IMR-90 (cell line): ENCODE measurements around the gene UBE3B. TPM values are rescaled to one million over a fixed set of nuclear protein-coding genes. Genes with fewer than 3 reads are reported as not detected.

Source experiments
- ATAC-seq: fragments of 200-7000 bp; cut with Tn5 transposase; 2 replicates; pipeline ENCODE4 v1.9.1; 2020; ENCODE audit warnings: low read depth, mild to moderate bottlenecking, moderate library complexity
- BruUV-seq: library from RNA; stranded (reverse); fragments of 400-500 nt; replicated peaks from 2 replicates; lab custom pipeline; 2021; lab: Mats Ljungman, UMichigan
- CTCF ChIA-PET: fragments of 300-600 bp; formaldehyde crosslinking; extraction: SDS; loops from one replicate; lab custom pipeline; 2021; ENCODE audit warnings: antibody characterized with exemption; lab: Yijun Ruan, JAX
- POLR2A ChIA-PET: fragments of 300-600 bp; sonication (Branson Sonifier 250); formaldehyde crosslinking; loops from one replicate; lab custom pipeline; 2022; ENCODE audit warnings: antibody characterized with exemption; ENCODE audit not compliant: unreplicated experiment; lab: Charles Lee
- DNase-seq: peaks from one replicate; pipeline ENCODE4 v3.0.0; 2013
- H2AFZ ChIP-seq: replicated peaks from 2 replicates; pipeline ENCODE3; 2013; ENCODE audit warnings: low read length, mild to moderate bottlenecking; ENCODE audit not compliant: poor library complexity
- H2AK5ac ChIP-seq: 2 replicates; pipeline ENCODE4 v1.6.1; 2013; ENCODE audit warnings: low read depth, low read length, inconsistent platforms
- H2AK9ac ChIP-seq: replicated peaks from 2 replicates; pipeline ENCODE3; 2013; ENCODE audit warnings: mild to moderate bottlenecking, low read depth, low read length, moderate library complexity; ENCODE audit not compliant: poor library complexity
- H2BK120ac ChIP-seq: 2 replicates; pipeline ENCODE4 v1.6.1; 2013; ENCODE audit warnings: low read depth, low read length, inconsistent platforms
- H2BK15ac ChIP-seq: 3 replicates; pipeline ENCODE4 v1.6.1; 2013; ENCODE audit warnings: low read depth, low read length, inconsistent platforms
- H2BK20ac ChIP-seq: 2 replicates; pipeline ENCODE4 v1.6.1; 2013; ENCODE audit warnings: low read depth, mild to moderate bottlenecking, inconsistent platforms, low read length, moderate library complexity
- H2BK5ac ChIP-seq: 2 replicates; pipeline ENCODE4 v1.6.1; 2013; ENCODE audit warnings: mild to moderate bottlenecking, low read depth, low read length, inconsistent platforms; ENCODE audit not compliant: poor library complexity, severe bottlenecking
- H3K14ac ChIP-seq: replicated peaks from 2 replicates; pipeline ENCODE4 v1.6.1; 2013; ENCODE audit warnings: low read depth, low read length, inconsistent platforms
- H3K18ac ChIP-seq: 2 replicates; pipeline ENCODE4 v1.6.1; 2013; ENCODE audit warnings: low read depth, low read length, control low read depth
- H3K23ac ChIP-seq: 2 replicates; pipeline ENCODE4 v1.6.1; 2013; ENCODE audit warnings: low read depth, low read length, inconsistent platforms
- H3K27ac ChIP-seq: 2 replicates; pipeline ENCODE4 v1.5.1; 2013; ENCODE audit warnings: mild to moderate bottlenecking, control low read depth, low read length; ENCODE audit not compliant: insufficient read depth
- H3K27me3 ChIP-seq: 2 replicates; pipeline ENCODE4 v1.6.1; 2013; ENCODE audit warnings: low read length; ENCODE audit not compliant: control insufficient read depth, insufficient read depth
- H3K36me3 ChIP-seq: 2 replicates; pipeline ENCODE4 v1.6.1; 2013; ENCODE audit warnings: low read length, mixed read lengths; ENCODE audit not compliant: control insufficient read depth, insufficient read depth
- H3K4ac ChIP-seq: 2 replicates; pipeline ENCODE4 v1.6.1; 2013; ENCODE audit warnings: low read depth, low read length, inconsistent platforms
- H3K4me1 ChIP-seq: 2 replicates; pipeline ENCODE4 v1.6.1; 2013; ENCODE audit warnings: low read length, mixed read lengths; ENCODE audit not compliant: control insufficient read depth, insufficient read depth
- H3K4me2 ChIP-seq: 2 replicates; pipeline ENCODE4 v1.6.1; 2013; ENCODE audit warnings: low read depth, mild to moderate bottlenecking, control low read depth, low read length, moderate library complexity
- H3K4me3 ChIP-seq: 2 replicates; pipeline ENCODE4 v1.5.1; 2013; ENCODE audit warnings: low read depth, mild to moderate bottlenecking, control low read depth, low read length, moderate library complexity; ENCODE audit not compliant: insufficient read depth
- H3K56ac ChIP-seq: 2 replicates; pipeline ENCODE4 v1.6.1; 2013; ENCODE audit warnings: low read length, inconsistent platforms; ENCODE audit not compliant: insufficient read depth; ENCODE audit errors: extremely low read depth
- H3K79me1 ChIP-seq, 2 experiments: 2 replicates each; pipeline ENCODE4 v1.6.1; 2013; ENCODE audit warnings: low read length in 2 of 2, inconsistent platforms in 1 of 2, low read depth in 1 of 2
- H3K9ac ChIP-seq: 2 replicates; pipeline ENCODE4 v1.6.1; 2013; ENCODE audit warnings: low read depth, low read length, control low read depth
- H3K9me1 ChIP-seq: 2 replicates; pipeline ENCODE4 v1.6.1; 2013; ENCODE audit warnings: low read length, inconsistent platforms; ENCODE audit not compliant: insufficient read depth
- H3K9me3 ChIP-seq: 2 replicates; pipeline ENCODE4 v1.6.1; 2013; ENCODE audit warnings: low read length; ENCODE audit not compliant: control insufficient read depth, insufficient read depth
- H4K20me1 ChIP-seq: 2 replicates; pipeline ENCODE4 v1.6.1; 2013; ENCODE audit warnings: low read length, inconsistent platforms; ENCODE audit not compliant: insufficient read depth
- H4K5ac ChIP-seq: 2 replicates; pipeline ENCODE4 v1.6.1; 2013; ENCODE audit warnings: mild to moderate bottlenecking, low read depth, low read length, control low read depth
- H4K8ac ChIP-seq, 2 experiments: 2 replicates each; pipeline ENCODE4 v1.6.1; 2013; ENCODE audit warnings: low read depth in 2 of 2, low read length in 2 of 2, control low read depth in 1 of 2, inconsistent platforms in 1 of 2
- H4K91ac ChIP-seq: 2 replicates; pipeline ENCODE4 v1.6.1; 2013; ENCODE audit warnings: low read depth, low read length, inconsistent platforms; ENCODE audit not compliant: insufficient read depth
- SMC3 ChIP-seq: fragments of 150-350 bp; IDR thresholded peaks from 2 replicates; pipeline ENCODE4 v1.6.1; 2016; ENCODE audit warnings: low read depth, mild to moderate bottlenecking, antibody characterized with exemption, low read length, moderate library complexity
- USF2 ChIP-seq: fragments of 150-350 bp; IDR thresholded peaks from 2 replicates; pipeline ENCODE4 v1.6.1; 2017; ENCODE audit warnings: mild to moderate bottlenecking, antibody characterized with exemption, low read length, low read depth
- WGBS, 2 experiments: methylation state at CpG; one replicate each; pipeline versions ENCODE4 v1.1.5 to v1.1.7; 2013; ENCODE audit warnings: missing lambda C conversion rate in 2 of 2; ENCODE audit not compliant: insufficient read length in 1 of 2; ENCODE audit errors: extremely low coverage in 2 of 2; 5-methylcytosine and 5-hydroxymethylcytosine counted together
- dilution Hi-C: fragments of 300-500 bp; cut with HindIII; formaldehyde crosslinking; loops from one replicate; pipeline ENCODE4 v1.14.3; 2018; ENCODE audit warnings: low sequenced_read_pairs; ENCODE audit not compliant: unreplicated experiment
- in situ Hi-C: fragments of 300-500 bp; cut with MboI; formaldehyde crosslinking; loops from 3 replicates; pipeline ENCODE4 v1.14.3; 2019; ENCODE audit warnings: low sequenced_read_pairs, inconsistent platforms, mixed read lengths
- intact Hi-C: fragments of 100-400 bp; cut with micrococcal nuclease; formaldehyde crosslinking; loops from 2 replicates; pipeline ENCODE4 v1.10.0; 2022
- polyA plus RNA-seq, 3 experiments: library from polyadenylated mRNA; depleted of rRNA; stranded (reverse); fragments of >200 nt; gene quantifications; 2 replicates each; pipeline ENCODE4 v1.2.3, GENCODE V29; 2012; ENCODE audit warnings: low replicate concordance in 1 of 3
- total RNA-seq: library from RNA; depleted of rRNA; stranded (reverse); fragments of >200 nt; gene quantifications from 2 replicates; pipeline ENCODE4 v1.2.3, GENCODE V29; 2012

Gene UBE3B
- total and polyA plus RNA-seq, 2 of the 4 experiments (the other 2 are of a cell fraction) = 18.8 to 24.9 TPM

DNA sequence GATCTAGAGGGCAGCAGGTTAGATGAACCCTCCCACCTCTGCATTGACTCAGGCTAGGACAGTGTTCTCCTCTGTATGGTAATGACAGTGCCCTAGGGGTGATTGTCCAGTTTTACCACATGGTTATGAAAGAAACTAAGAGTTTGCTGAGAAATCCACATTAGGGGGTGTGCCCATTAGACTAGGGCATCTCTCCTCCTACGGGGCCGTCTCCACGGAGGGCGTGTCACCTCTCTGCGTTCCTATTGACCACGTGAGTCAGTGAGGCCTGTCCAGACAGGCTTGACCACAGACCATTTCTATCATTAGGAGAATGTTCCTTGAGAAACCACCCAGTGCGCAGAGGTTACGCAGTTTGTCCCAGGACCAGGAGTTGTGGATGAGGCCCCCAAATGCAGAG lies 104.4 kb downstream of the UBE3B start:
- Histone ChIP-seq H4K8ac (no peak overlapping the region), H3K4me3 (no peak overlapping the region), H3K23ac (no peak overlapping the region), H4K5ac (no peak overlapping the region), H3K4me1 (no peaks in the 10 kb centered on the region), H3K9ac (no peak overlapping the region), H3K27me3 (no peaks in the 10 kb centered on the region), H2BK15ac (no peak overlapping the region), H3K4ac (no peak overlapping the region), H3K14ac (no peak overlapping the region), H3K4me2 (no peak overlapping the region), H3K36me3 (peaks cover 8% of the 10 kb centered on the region), H3K56ac (no peak overlapping the region), H3K79me1 (no peaks in the 10 kb centered on the region; a peak in 1 of 4 replicates), H2AFZ (no peak overlapping the region), H2BK20ac (no peak overlapping the region), H2AK5ac (no peak overlapping the region), H4K91ac (no peak overlapping the region), H3K9me3 (no peaks in the 10 kb centered on the region), H3K18ac (no peak overlapping the region), H3K27ac (no peak overlapping the region), H4K20me1 (no peaks in the 10 kb centered on the region), H2BK120ac (no peak overlapping the region), H2BK5ac (no peak overlapping the region), H3K9me1 (0 out of 2 replicates have a peak, but pooled peaks cover 8% of the 10 kb centered on the region), H2AK9ac (no peak overlapping the region)
- peak; percentile 8; the same call in 1 of the 2 replicates for TF ChIP-seq USF2
- no peak for TF ChIP-seq SMC3
- 100% methylated on average over 1 of the region's 8 CpGs; no CpG with 5 or more reads in 1 of the 2 experiments for WGBS, 2 experiments
- POLR2A ChIA-PET = no interaction called here
- in situ Hi-C loops = no loop called here
- ATAC-seq (peak; percentile 60; the same call in 1 of the 2 replicates), DNase-seq (peak; percentile 45)
- BruUV-seq = no TSS peak
- dilution Hi-C loops = no loop called here
- CTCF ChIA-PET = no interaction called here
- intact Hi-C loops = no loop called here
